ENCODE results near the gene BCAS3.
"Not testable (repeated sequence)": the region's sequence is repeated elsewhere in the genome, so short reads cannot be mapped to it uniquely, and the experiment has no call there.

Gene BCAS3

DNA sequence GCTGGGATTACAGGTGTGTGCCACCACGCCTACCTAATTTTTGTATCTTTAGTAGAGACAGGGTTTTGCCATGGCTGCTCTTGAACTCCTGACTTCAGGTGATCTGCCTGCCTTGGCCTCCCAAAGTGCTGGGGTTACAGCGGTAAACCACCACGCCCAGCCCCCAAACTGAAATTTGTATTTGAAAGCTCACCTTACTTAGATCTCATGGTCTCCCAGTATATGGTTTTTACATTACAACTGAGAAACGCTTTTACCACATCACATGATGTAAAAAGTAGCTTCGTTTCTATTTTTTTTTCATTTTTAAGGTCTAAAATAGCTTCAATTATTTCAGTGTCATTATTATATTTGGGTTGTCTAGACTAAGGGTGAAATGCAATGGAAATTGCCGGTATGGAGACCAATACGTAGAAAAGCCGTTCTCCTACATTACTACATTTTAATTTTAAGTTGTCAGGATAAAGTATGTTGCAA lies 93.3 kb downstream of the BCAS3 start:
- peaks cover 0 to 5% (median 0%) of the 10 kb centered on the region in 5 experiments for H3K9me3 ChIP-seq (ENCODE audit: control extremely low read depth in 1 of 5, control insufficient read depth in 4 of 5, insufficient read depth in 2 of 5, low read depth in 1 of 5, low read length in 4 of 5)
- peaks cover 0 to 5% (median 0%) of the 10 kb centered on the region in 4 experiments for H3K36me3 ChIP-seq (ENCODE audit: control insufficient read depth in 4 of 4, insufficient read depth in 4 of 4, low read length in 3 of 4)
- no peak for DNase-seq
- POLR2A ChIA-PET = no interaction called here
- H3K4me1 ChIP-seq (ENCODE audit: control extremely low read depth in 1 of 4, control insufficient read depth in 4 of 4, insufficient read depth in 4 of 4, low read length in 3 of 4) = no peaks in the 10 kb centered on the region
- no peak overlapping the region for H3K27ac ChIP-seq (ENCODE audit: insufficient read depth in 1 of 2, low read depth in 1 of 2, low read length in 2 of 2, poor library complexity in 1 of 2, severe bottlenecking in 2 of 2)
- H3K4me3 ChIP-seq (ENCODE audit: control insufficient read depth in 1 of 7, extremely low read depth in 1 of 7, insufficient read depth in 4 of 7, low read depth in 2 of 7, low read length in 6 of 7) = no peak overlapping the region
- WGBS (ENCODE audit: insufficient coverage) = 100% methylated on average over 2 of the region's 8 CpGs
- no peaks in the 10 kb centered on the region for H3K27me3 ChIP-seq (replicated peaks in 2 of 5; ENCODE audit: control insufficient read depth in 4 of 5, insufficient read depth in 5 of 5, low read length in 4 of 5)
- CTCF ChIA-PET = no interaction called here

DNA sequence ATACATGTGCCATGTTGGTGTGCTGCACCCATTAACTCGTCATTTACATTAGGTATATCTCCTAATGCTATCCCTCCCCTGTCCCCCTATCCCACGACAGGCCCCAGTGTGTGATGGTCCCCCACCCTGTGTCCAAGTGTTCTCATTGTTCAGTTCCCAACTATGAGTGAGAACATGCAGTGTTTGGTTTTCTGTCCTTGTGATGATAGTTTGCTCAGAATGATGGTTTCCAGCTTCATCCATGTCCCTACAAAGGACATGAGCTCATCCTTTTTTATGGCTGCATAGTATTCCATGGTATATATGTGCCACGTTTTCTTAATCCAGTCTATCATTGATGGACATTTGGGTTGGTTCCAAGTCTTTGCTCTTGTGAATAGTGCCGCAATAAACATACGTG lies 94.0 kb downstream of the BCAS3 start:
- H3K9me3 ChIP-seq (ENCODE audit: control extremely low read depth in 1 of 5, control insufficient read depth in 4 of 5, insufficient read depth in 2 of 5, low read depth in 1 of 5, low read length in 4 of 5); H3K4me3 ChIP-seq (ENCODE audit: control insufficient read depth in 1 of 7, extremely low read depth in 1 of 7, insufficient read depth in 4 of 7, low read depth in 2 of 7, low read length in 6 of 7); H3K27me3 ChIP-seq (replicated peaks in 2 of 5; ENCODE audit: control insufficient read depth in 4 of 5, insufficient read depth in 5 of 5, low read length in 4 of 5); H3K36me3 ChIP-seq (ENCODE audit: control insufficient read depth in 4 of 4, insufficient read depth in 4 of 4, low read length in 3 of 4); H3K4me1 ChIP-seq (ENCODE audit: control extremely low read depth in 1 of 4, control insufficient read depth in 4 of 4, insufficient read depth in 4 of 4, low read length in 3 of 4); DNase-seq; CTCF ChIA-PET; POLR2A ChIA-PET; H3K27ac ChIP-seq (ENCODE audit: insufficient read depth in 1 of 2, low read depth in 1 of 2, low read length in 2 of 2, poor library complexity in 1 of 2, severe bottlenecking in 2 of 2): not testable (repeated sequence)
- WGBS (ENCODE audit: insufficient coverage) = no CpG with 5 or more reads among the region's 5 CpGs

DNA sequence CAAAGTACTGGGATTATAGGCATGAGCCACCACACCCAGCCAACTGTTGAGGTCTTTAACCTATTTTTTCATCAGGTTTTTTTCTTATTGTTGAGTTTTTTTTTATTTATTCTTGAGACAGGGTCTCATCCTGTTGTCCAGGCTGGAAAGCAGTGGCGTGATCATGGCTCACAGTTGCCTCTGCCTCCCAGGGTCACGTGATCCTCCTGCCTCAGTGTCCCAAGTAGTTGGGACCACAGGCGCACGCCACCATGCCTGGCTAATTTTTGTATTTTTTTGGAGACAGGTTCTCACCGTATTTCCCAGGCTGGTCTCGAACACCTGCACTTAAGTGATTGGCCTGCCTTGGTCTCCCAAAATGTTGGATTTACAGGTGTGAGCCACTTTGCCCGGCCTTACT lies 95.9 kb downstream of the BCAS3 start:
- DNase-seq = no peak
- ChIA-PET POLR2A (no interaction called here), CTCF (no interaction called here)
- Histone ChIP-seq H3K4me3 (ENCODE audit: control insufficient read depth in 1 of 7, extremely low read depth in 1 of 7, insufficient read depth in 4 of 7, low read depth in 2 of 7, low read length in 6 of 7) (no peak overlapping the region), H3K36me3 (ENCODE audit: control insufficient read depth in 4 of 4, insufficient read depth in 4 of 4, low read length in 3 of 4) (no peaks in the 10 kb centered on the region), H3K27me3 (replicated peaks in 2 of 5; ENCODE audit: control insufficient read depth in 4 of 5, insufficient read depth in 5 of 5, low read length in 4 of 5) (no peaks in the 10 kb centered on the region), H3K27ac (ENCODE audit: insufficient read depth in 1 of 2, low read depth in 1 of 2, low read length in 2 of 2, poor library complexity in 1 of 2, severe bottlenecking in 2 of 2) (no peak overlapping the region), H3K4me1 (ENCODE audit: control extremely low read depth in 1 of 4, control insufficient read depth in 4 of 4, insufficient read depth in 4 of 4, low read length in 3 of 4) (no peaks in the 10 kb centered on the region), H3K9me3 (ENCODE audit: control extremely low read depth in 1 of 5, control insufficient read depth in 4 of 5, insufficient read depth in 2 of 5, low read depth in 1 of 5, low read length in 4 of 5) (peaks cover 0 to 1% (median 0%) of the 10 kb centered on the region in 5 experiments)
- WGBS (ENCODE audit: insufficient coverage) = 98% methylated on average over 6 of the region's 7 CpGs

DNA sequence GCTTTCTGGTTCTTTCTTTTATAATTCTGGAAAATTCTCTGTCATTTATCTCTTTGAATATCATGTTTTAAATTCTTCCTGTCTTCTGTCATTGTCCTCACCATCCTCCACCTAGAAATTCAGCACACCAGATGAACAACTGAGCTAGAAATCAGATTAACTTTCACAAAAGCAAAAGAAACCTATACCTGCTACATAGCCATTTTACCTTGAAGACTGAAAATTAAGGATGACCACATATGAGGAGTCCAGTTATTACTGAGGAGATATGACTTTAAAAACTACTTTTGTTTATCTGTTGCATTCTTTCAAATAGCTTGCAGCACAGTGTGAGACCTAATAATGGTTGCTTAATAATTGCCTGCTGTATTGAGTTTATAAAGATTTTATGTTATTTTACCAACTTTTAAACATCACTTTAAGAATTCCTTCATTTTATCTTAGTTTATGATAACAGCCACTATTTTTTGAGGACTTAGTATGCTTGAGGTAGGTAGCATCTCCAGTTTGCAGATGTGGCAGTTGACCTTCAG lies 104.3 kb downstream of the BCAS3 start:
- no peaks in the 10 kb centered on the region for H3K9me3 ChIP-seq (ENCODE audit: control extremely low read depth in 1 of 5, control insufficient read depth in 4 of 5, insufficient read depth in 2 of 5, low read depth in 1 of 5, low read length in 4 of 5)
- ChIA-PET POLR2A (no interaction called here), CTCF (no interaction called here)
- DNase-seq = no peak
- H3K36me3 ChIP-seq (ENCODE audit: control insufficient read depth in 4 of 4, insufficient read depth in 4 of 4, low read length in 3 of 4) = no peaks in the 10 kb centered on the region
- no peaks in the 10 kb centered on the region for H3K27me3 ChIP-seq (replicated peaks in 2 of 5; ENCODE audit: control insufficient read depth in 4 of 5, insufficient read depth in 5 of 5, low read length in 4 of 5)
- H3K27ac ChIP-seq (ENCODE audit: insufficient read depth in 1 of 2, low read depth in 1 of 2, low read length in 2 of 2, poor library complexity in 1 of 2, severe bottlenecking in 2 of 2) = no peak overlapping the region
- H3K4me1 ChIP-seq (ENCODE audit: control extremely low read depth in 1 of 4, control insufficient read depth in 4 of 4, insufficient read depth in 4 of 4, low read length in 3 of 4) = no peaks in the 10 kb centered on the region
- H3K4me3 ChIP-seq (ENCODE audit: control insufficient read depth in 1 of 7, extremely low read depth in 1 of 7, insufficient read depth in 4 of 7, low read depth in 2 of 7, low read length in 6 of 7) = no peak overlapping the region

DNA sequence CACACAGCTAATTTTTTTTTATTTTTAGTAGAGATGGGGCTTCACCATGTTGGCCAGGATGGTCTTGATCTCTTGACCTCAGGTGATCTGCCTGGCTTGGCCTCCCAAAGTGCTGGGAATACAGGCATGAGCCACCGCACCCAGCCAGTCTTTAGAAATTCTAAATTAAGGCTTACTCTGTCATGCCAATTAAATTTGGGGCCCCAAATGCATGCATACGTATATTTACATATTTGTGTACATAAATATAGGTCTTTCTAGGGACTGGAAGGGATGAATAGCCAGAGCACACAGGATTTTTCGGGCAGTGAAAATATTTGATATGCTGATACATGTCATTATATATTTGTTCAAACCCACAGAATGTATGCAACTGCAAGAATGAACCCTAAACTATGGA lies 105.1 kb downstream of the BCAS3 start:
- POLR2A ChIA-PET = no interaction called here
- WGBS (ENCODE audit: insufficient coverage) = 100% methylated on average over 1 of the region's 3 CpGs
- no peak for DNase-seq

DNA sequence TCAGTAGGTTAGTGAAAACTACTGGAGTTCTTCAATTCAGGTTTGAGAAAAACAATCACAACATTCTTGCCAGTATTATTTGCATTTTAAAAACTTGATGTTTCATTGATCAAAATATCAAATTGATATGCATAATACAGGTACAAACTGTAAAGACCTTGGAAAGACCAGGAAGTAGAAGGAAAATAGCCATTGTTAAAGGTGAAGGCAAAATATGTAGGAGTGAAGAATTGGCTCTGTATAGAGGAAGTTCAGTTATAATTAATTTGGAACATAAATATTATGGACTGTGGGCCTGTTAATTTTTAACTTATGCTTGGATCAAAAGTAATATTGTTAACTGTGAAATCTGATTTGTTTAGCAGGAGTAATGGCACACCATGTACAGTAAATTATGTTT lies 112.6 kb downstream of the BCAS3 start:
- no peaks in the 10 kb centered on the region for H3K36me3 ChIP-seq (ENCODE audit: control insufficient read depth in 4 of 4, insufficient read depth in 4 of 4, low read length in 3 of 4)
- no peaks in the 10 kb centered on the region for H3K9me3 ChIP-seq (ENCODE audit: control extremely low read depth in 1 of 5, control insufficient read depth in 4 of 5, insufficient read depth in 2 of 5, low read depth in 1 of 5, low read length in 4 of 5)
- no peak overlapping the region for H3K27ac ChIP-seq (ENCODE audit: insufficient read depth in 1 of 2, low read depth in 1 of 2, low read length in 2 of 2, poor library complexity in 1 of 2, severe bottlenecking in 2 of 2)
- ChIA-PET CTCF (no interaction called here), POLR2A (no interaction called here)
- no peak overlapping the region for H3K4me3 ChIP-seq (ENCODE audit: control insufficient read depth in 1 of 7, extremely low read depth in 1 of 7, insufficient read depth in 4 of 7, low read depth in 2 of 7, low read length in 6 of 7)
- H3K27me3 ChIP-seq (replicated peaks in 2 of 5; ENCODE audit: control insufficient read depth in 4 of 5, insufficient read depth in 5 of 5, low read length in 4 of 5) = no peaks in the 10 kb centered on the region
- H3K4me1 ChIP-seq (ENCODE audit: control extremely low read depth in 1 of 4, control insufficient read depth in 4 of 4, insufficient read depth in 4 of 4, low read length in 3 of 4) = no peaks in the 10 kb centered on the region
- no peak for DNase-seq

More for the DNA sequence above, 105.1 kb downstream of the BCAS3 start:
- no peaks in the 10 kb centered on the region for H3K4me1 ChIP-seq (ENCODE audit: control extremely low read depth in 1 of 4, control insufficient read depth in 4 of 4, insufficient read depth in 4 of 4, low read length in 3 of 4)
- no peaks in the 10 kb centered on the region for H3K36me3 ChIP-seq (ENCODE audit: control insufficient read depth in 4 of 4, insufficient read depth in 4 of 4, low read length in 3 of 4)
- no peak overlapping the region for H3K27ac ChIP-seq (ENCODE audit: insufficient read depth in 1 of 2, low read depth in 1 of 2, low read length in 2 of 2, poor library complexity in 1 of 2, severe bottlenecking in 2 of 2)
- CTCF ChIA-PET = no interaction called here
- H3K4me3 ChIP-seq (ENCODE audit: control insufficient read depth in 1 of 7, extremely low read depth in 1 of 7, insufficient read depth in 4 of 7, low read depth in 2 of 7, low read length in 6 of 7) = no peak overlapping the region
- no peaks in the 10 kb centered on the region for H3K9me3 ChIP-seq (ENCODE audit: control extremely low read depth in 1 of 5, control insufficient read depth in 4 of 5, insufficient read depth in 2 of 5, low read depth in 1 of 5, low read length in 4 of 5)
- H3K27me3 ChIP-seq (replicated peaks in 2 of 5; ENCODE audit: control insufficient read depth in 4 of 5, insufficient read depth in 5 of 5, low read length in 4 of 5) = no peaks in the 10 kb centered on the region

DNA sequence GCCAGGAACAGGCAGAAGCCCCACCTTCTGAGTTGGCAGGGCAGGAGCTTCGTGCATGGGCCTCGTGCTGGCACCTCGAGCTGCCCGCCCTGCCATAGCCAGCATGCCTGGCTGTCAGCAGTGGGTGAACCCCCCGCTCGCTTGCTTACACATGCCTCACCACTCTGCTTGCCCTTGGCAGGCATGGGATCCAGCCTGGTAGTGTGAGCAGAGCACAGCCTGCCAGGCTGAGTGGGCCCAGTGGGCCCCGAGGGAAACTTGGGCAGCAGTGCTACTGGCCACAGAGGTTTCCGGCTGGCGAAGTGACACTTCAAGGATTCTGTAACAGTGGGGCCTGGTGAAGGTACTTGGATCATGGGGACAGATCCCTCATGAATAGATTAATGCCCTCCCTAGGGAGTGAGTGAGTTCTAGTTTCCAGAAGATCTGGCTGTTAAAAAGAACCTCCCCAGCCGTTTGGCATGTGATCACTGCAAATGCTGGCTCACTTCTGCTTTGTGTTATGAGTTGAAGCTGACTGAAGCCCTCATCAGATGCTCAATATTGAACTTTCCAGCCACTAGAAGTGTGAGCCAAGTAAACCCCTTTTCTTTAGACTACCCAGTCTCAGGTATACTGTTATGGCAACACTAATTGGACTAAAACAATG lies 114.7 kb downstream of the BCAS3 start:
- H3K4me1 ChIP-seq (ENCODE audit: control extremely low read depth in 1 of 4, control insufficient read depth in 4 of 4, insufficient read depth in 4 of 4, low read length in 3 of 4) = no peaks in the 10 kb centered on the region
- H3K9me3 ChIP-seq (ENCODE audit: control extremely low read depth in 1 of 5, control insufficient read depth in 4 of 5, insufficient read depth in 2 of 5, low read depth in 1 of 5, low read length in 4 of 5) = no peaks in the 10 kb centered on the region
- H3K4me3 ChIP-seq (ENCODE audit: control insufficient read depth in 1 of 7, extremely low read depth in 1 of 7, insufficient read depth in 4 of 7, low read depth in 2 of 7, low read length in 6 of 7) = no peak overlapping the region
- H3K27me3 ChIP-seq (replicated peaks in 2 of 5; ENCODE audit: control insufficient read depth in 4 of 5, insufficient read depth in 5 of 5, low read length in 4 of 5) = no peaks in the 10 kb centered on the region
- H3K36me3 ChIP-seq (ENCODE audit: control insufficient read depth in 4 of 4, insufficient read depth in 4 of 4, low read length in 3 of 4) = no peaks in the 10 kb centered on the region
- WGBS (ENCODE audit: insufficient coverage) = 93% methylated on average over 9 of the region's 10 CpGs
- DNase-seq = peak in 1 of 3 donors; percentile 9
- POLR2A ChIA-PET = no interaction called here
- CTCF ChIA-PET = no interaction called here
- H3K27ac ChIP-seq (ENCODE audit: insufficient read depth in 1 of 2, low read depth in 1 of 2, low read length in 2 of 2, poor library complexity in 1 of 2, severe bottlenecking in 2 of 2) = no peak overlapping the region

Data from common myeloid progenitor, CD34-positive (primary cell).